ENCODE data around the gene SENP5.

DNA sequence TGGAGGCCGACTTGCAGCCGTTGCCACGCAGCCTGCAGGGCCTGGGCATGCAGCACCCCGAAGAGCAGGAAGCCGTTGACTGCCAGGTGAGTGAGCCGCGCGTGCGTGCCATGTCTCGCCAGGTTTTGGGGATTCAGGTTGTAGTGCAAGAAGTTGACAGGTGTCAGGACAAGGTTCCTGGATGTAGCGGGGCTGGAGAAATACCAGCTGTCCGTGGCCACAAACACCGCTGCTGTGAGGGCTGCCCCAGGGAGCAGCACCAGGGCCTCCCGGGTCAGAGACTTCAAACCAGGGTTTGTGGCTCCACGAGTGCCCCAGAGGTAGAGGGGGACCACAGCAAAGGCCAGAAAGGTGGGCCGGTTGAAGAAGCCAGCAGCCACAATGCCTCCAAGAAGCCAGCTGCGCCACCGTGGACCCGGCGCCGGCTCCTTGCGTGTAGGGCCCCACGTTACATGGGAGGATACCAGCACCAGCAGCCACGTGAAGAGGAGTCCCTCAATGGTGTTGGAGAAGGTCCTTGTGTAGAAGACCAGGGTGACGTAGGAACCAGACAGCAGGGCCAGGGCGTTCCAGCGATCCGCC, 80.2 kb downstream of the SENP5 start:
- TF ChIP-seq, protein P1, sequence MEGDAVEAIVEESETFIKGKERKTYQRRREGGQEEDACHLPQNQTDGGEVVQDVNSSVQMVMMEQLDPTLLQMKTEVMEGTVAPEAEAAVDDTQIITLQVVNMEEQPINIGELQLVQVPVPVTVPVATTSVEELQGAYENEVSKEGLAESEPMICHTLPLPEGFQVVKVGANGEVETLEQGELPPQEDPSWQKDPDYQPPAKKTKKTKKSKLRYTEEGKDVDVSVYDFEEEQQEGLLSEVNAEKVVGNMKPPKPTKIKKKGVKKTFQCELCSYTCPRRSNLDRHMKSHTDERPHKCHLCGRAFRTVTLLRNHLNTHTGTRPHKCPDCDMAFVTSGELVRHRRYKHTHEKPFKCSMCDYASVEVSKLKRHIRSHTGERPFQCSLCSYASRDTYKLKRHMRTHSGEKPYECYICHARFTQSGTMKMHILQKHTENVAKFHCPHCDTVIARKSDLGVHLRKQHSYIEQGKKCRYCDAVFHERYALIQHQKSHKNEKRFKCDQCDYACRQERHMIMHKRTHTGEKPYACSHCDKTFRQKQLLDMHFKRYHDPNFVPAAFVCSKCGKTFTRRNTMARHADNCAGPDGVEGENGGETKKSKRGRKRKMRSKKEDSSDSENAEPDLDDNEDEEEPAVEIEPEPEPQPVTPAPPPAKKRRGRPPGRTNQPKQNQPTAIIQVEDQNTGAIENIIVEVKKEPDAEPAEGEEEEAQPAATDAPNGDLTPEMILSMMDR (IDR thresholded peaks at IDR 0.05), result no peak
- no peak for TF ChIP-seq POLR2A (IDR thresholded peaks at IDR 0.05)
